ENCODE results near the gene TPP2.

DNA sequence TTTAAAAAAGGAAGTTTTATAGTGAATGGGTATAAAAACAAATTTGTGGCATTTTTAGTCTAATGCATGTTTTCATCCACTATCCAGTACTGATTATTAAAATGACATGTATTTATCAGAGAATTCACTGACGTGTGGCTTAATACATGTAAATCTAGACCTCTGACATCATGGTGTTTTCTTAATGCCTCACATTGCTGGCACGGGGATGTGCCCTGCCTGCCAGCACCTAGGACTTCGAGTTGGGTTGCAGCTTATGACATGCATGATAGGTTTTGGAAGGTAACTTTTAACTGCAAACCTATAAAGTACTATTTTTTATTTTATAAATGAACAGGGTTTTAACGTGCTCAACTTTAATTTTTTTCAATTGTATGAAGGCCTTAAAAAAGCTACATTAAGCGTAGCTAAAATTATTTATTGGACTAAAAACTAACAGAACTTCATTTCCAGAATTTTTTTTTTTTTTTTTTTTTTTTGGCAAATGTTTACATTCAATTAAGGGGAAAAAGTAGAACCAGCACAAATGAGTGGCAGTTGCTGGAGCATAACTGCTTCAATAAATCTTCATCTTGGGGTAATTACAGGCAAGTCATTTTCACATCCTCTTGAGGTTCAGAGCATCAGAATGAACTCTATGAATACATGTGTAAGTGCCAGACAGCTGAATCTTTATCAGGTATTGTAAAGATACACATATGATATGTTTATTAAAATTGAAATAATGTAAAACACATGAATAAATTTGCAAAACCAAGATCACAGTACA lies 81.7 kb downstream of the TPP2 start:
- no peak for TF ChIP-seq CTCF (IDR thresholded peaks at IDR 0.05; ENCODE audit: low read depth, low read length, poor library complexity, severe bottlenecking)
- no peak for TF ChIP-seq EZH2phosphoT487 (IDR thresholded peaks at IDR 0.05; ENCODE audit: borderline replicate concordance, low read length)

Data from DOHH2 (cell line).